Lung (tissue), 12 donors: ENCODE results near the gene ZGPAT. TPM values are rescaled to one million over a fixed set of nuclear protein-coding genes. Genes with fewer than 3 reads are reported as not detected.
A peak's percentile ranks its signal among the peaks of the same experiment; 100 is the strongest.

Experiments
- ATAC-seq: fragments of 200-7000 bp; cut with Tn5 transposase; one replicate; pipeline ENCODE4 v1.9.1; 2020; ENCODE audit warnings: moderate number of reproducible peaks; ENCODE audit not compliant: insufficient read depth, low FRiP score
- DNase-seq, 3 donors: peaks; one replicate each; pipeline ENCODE4 v3.0.0-alpha.2; 2013 to 2017
- H3K27ac ChIP-seq, 2 donors: one replicate each; pipeline ENCODE4 v1.5.1; 2013; ENCODE audit warnings: mild to moderate bottlenecking in 2 of 2, moderate library complexity in 2 of 2, control low read depth in 1 of 2, inconsistent platforms in 1 of 2, low read depth in 1 of 2, low read length in 1 of 2
- H3K27me3 ChIP-seq, 3 donors: one replicate each; pipeline ENCODE4 v1.5.1; 2013; ENCODE audit warnings: low read length in 2 of 3; ENCODE audit not compliant: control insufficient read depth in 3 of 3, insufficient read depth in 3 of 3
- H3K36me3 ChIP-seq, 4 donors: one replicate each; pipeline ENCODE4 v1.5.1; 2013; ENCODE audit warnings: low read length in 4 of 4, mild to moderate bottlenecking in 1 of 4, moderate library complexity in 1 of 4; ENCODE audit not compliant: control insufficient read depth in 4 of 4, insufficient read depth in 4 of 4
- H3K4me1 ChIP-seq, 5 donors: one replicate each; pipeline ENCODE4 v1.5.1; 2013; ENCODE audit warnings: low read length in 5 of 5, mild to moderate bottlenecking in 2 of 5, moderate library complexity in 1 of 5; ENCODE audit not compliant: control insufficient read depth in 5 of 5, insufficient read depth in 5 of 5
- H3K4me3 ChIP-seq: one replicate; pipeline ENCODE4 v1.5.1; 2013; ENCODE audit warnings: mild to moderate bottlenecking, control low read depth, moderate library complexity
- H3K9ac ChIP-seq, 2 donors: one replicate each; pipeline ENCODE4 v1.5.1; 2013; ENCODE audit warnings: low read length in 2 of 2, control low read depth in 1 of 2; ENCODE audit not compliant: insufficient read depth in 1 of 2
- H3K9me3 ChIP-seq, 4 donors: one replicate each; pipeline ENCODE4 v1.5.1; 2013; ENCODE audit warnings: low read length in 3 of 4, mild to moderate bottlenecking in 1 of 4, moderate library complexity in 1 of 4; ENCODE audit not compliant: control insufficient read depth in 4 of 4, insufficient read depth in 3 of 4
- CTCF ChIP-seq: IDR thresholded peaks from 2 replicates; pipeline ENCODE4 v1.5.1; 2012; ENCODE audit warnings: mild to moderate bottlenecking; ENCODE audit errors: control extremely low read depth, extremely low read depth
- WGBS, 2 donors: extraction: QIAGEN DNeasy Blood & Tissue Kit; methylation state at CpG; one replicate each; pipeline ENCODE4 v1.1.7; 2013; 5-methylcytosine and 5-hydroxymethylcytosine counted together
- polyA plus RNA-seq, 2 donors: library from polyadenylated mRNA; stranded (reverse); fragments of 200-250 nt; gene quantifications; one replicate each; pipeline ENCODE4 v1.2.1, GENCODE V29; 2013
- total RNA-seq, 2 donors: library from RNA; depleted of rRNA in 1 of 2; stranded (reverse); fragments of >200 nt in 1 of 2; gene quantifications; one replicate each; pipeline ENCODE4 v1.2.1, GENCODE V29; 2014 to 2021
- donor health status: control.
- donor health status: control.
- donor health status: Bipolar disorder and iron deficiency.
- donor health status: healthy.
- donor health status: DM: yes; HTN: yes; CAD: no.

Gene ZGPAT
- total and polyA plus RNA-seq, 4 donors: 18.3 to 45.0 (median 33.7) TPM

GRCh38 chr20:63699466-63700198 is 8.2 kb upstream of the ZGPAT start:
- no peak for TF ChIP-seq CTCF

GRCh38 chr20:63700199-63701050 is 7.4 kb upstream of the ZGPAT start:
- DNase-seq (no peak), ATAC-seq (no peak)
- no peak overlapping the region for H3K4me3 ChIP-seq
- peak overlapping the region in 1 of 2 donors; percentile 78 for H3K27ac ChIP-seq
- H3K4me1 ChIP-seq: peaks cover 0 to 23% (median 0%) of the 10 kb centered on the region in 5 donors
- TF ChIP-seq CTCF: no peak
- WGBS, 2 donors: 91 to 92% methylated on average over 43 of the region's 43 CpGs
- peaks cover 0 to 39% (median 4%) of the 10 kb centered on the region in 4 donors for H3K36me3 ChIP-seq
- H3K27me3 ChIP-seq: no peaks in the 10 kb centered on the region
- no peak overlapping the region for H3K9ac ChIP-seq
- no peaks in the 10 kb centered on the region for H3K9me3 ChIP-seq

More at GRCh38 chr20:63699466-63700198, 8.2 kb upstream of the ZGPAT start:
- H3K36me3 ChIP-seq: peaks cover 0 to 37% (median 4%) of the 10 kb centered on the region in 4 donors
- H3K9ac ChIP-seq: no peak overlapping the region
- WGBS, 2 donors: 88 to 91% methylated on average over 23 to 24 of the region's 24 CpGs
- no peaks in the 10 kb centered on the region for H3K27me3 ChIP-seq
- DNase-seq (no peak), ATAC-seq (no peak)
- peak overlapping the region; percentile 78 to 86 for H3K27ac ChIP-seq
- no peaks in the 10 kb centered on the region for H3K9me3 ChIP-seq
- H3K4me3 ChIP-seq: no peak overlapping the region
- H3K4me1 ChIP-seq: peaks cover 0 to 23% (median 0%) of the 10 kb centered on the region in 5 donors

GRCh38 chr20:63701051-63701328 is 6.8 kb upstream of the ZGPAT start:
- Histone ChIP-seq H3K27ac (no peak overlapping the region), H3K4me3 (no peak overlapping the region), H3K36me3 (peaks cover 0 to 36% (median 8%) of the 10 kb centered on the region in 4 donors), H3K27me3 (no peaks in the 10 kb centered on the region), H3K9ac (no peak overlapping the region), H3K9me3 (no peaks in the 10 kb centered on the region), H3K4me1 (peaks cover 0 to 23% (median 0%) of the 10 kb centered on the region in 5 donors)
- WGBS, 2 donors: 80 to 81% methylated on average over 5 of the region's 5 CpGs
- DNase-seq (no peak), ATAC-seq (no peak)
- TF ChIP-seq CTCF: no peak
